Panc1 (cell line): Measurements from ENCODE around the gene SBNO2. TPM values are rescaled to one million over a fixed set of nuclear protein-coding genes. Genes with fewer than 3 reads are reported as not detected.

ENCODE experiments used
- ATAC-seq: fragments of 200-7000 bp; cut with Tn5 transposase; 2 replicates; pipeline ENCODE4 v1.9.1; 2020; ENCODE audit warnings: mild to moderate bottlenecking, moderate library complexity
- BruUV-seq: library from RNA; stranded (reverse); fragments of 400-500 nt; replicated peaks from 2 replicates; lab custom pipeline; 2021; lab: Mats Ljungman, UMichigan
- CTCF ChIA-PET: fragments of 300-600 bp; sonication (Branson Sonifier 250); formaldehyde crosslinking; loops from one replicate; lab custom pipeline; 2022; ENCODE audit warnings: antibody characterized with exemption; lab: Charles Lee
- POLR2A ChIA-PET: fragments of 300-600 bp; sonication (Branson Sonifier 250); formaldehyde crosslinking; loops from one replicate; lab custom pipeline; 2022; ENCODE audit warnings: antibody characterized with exemption; lab: Charles Lee
- DNase-seq: peaks from one replicate; pipeline ENCODE4 v3.0.0-alpha.2; 2010; ENCODE audit warnings: low read depth, low spot score
- H3K27ac ChIP-seq: 2 replicates; pipeline ENCODE4 v1.5.1; 2011; ENCODE audit warnings: mild to moderate bottlenecking, low read length, inconsistent platforms
- H3K27me3 ChIP-seq: fragments of 200-500 bp; sonication (Bioruptor generic); 2 replicates; pipeline ENCODE4 v1.6.0; 2014; ENCODE audit warnings: low read length, inconsistent platforms; ENCODE audit not compliant: control insufficient read depth, insufficient read depth
- H3K36me3 ChIP-seq: fragments of 200-500 bp; sonication (Bioruptor generic); 2 replicates; pipeline ENCODE4 v1.5.1; 2014; ENCODE audit warnings: inconsistent platforms, mild to moderate bottlenecking, low read length, moderate library complexity; ENCODE audit not compliant: control insufficient read depth, insufficient read depth
- H3K4me1 ChIP-seq: 2 replicates; pipeline ENCODE4 v1.5.1; 2011; ENCODE audit warnings: inconsistent platforms, mild to moderate bottlenecking, low read length, moderate library complexity; ENCODE audit not compliant: control insufficient read depth, insufficient read depth
- H3K4me3 ChIP-seq, 2 experiments: 2 replicates each; pipeline ENCODE4 v1.5.1; 2011 to 2012; ENCODE audit warnings: low read depth in 2 of 2, low read length in 2 of 2, mild to moderate bottlenecking in 2 of 2, inconsistent platforms in 1 of 2, moderate library complexity in 1 of 2
- H3K9me3 ChIP-seq: fragments of 200-500 bp; sonication (Bioruptor generic); 2 replicates; pipeline ENCODE4 v1.5.1; 2014; ENCODE audit warnings: low read depth, mild to moderate bottlenecking, inconsistent platforms, low read length, moderate library complexity; ENCODE audit not compliant: control insufficient read depth, insufficient read depth
- CTCF ChIP-seq: fragments of 450-650 bp; IDR thresholded peaks from 2 replicates; pipeline ENCODE4 v1.5.1; 2017; ENCODE audit warnings: mild to moderate bottlenecking
- POLR2AphosphoS5 ChIP-seq: IDR thresholded peaks from 2 replicates; pipeline ENCODE4 v1.6.1; 2012; ENCODE audit warnings: mild to moderate bottlenecking, low read depth, low read length, moderate library complexity
- REST ChIP-seq, 2 experiments: IDR thresholded peaks; 2 replicates each; pipeline ENCODE4 v1.6.1; 2011 to 2012; ENCODE audit warnings: low read depth in 2 of 2, control low read depth in 1 of 2, low read length in 1 of 2, mild to moderate bottlenecking in 1 of 2, moderate library complexity in 1 of 2; ENCODE audit not compliant: insufficient read depth in 1 of 2
- SIN3A ChIP-seq: IDR thresholded peaks from 2 replicates; pipeline ENCODE4 v1.6.1; 2012; ENCODE audit warnings: low read depth, mild to moderate bottlenecking, low read length, moderate library complexity, borderline replicate concordance; ENCODE audit not compliant: insufficient read depth
- TCF7L2 ChIP-seq: IDR thresholded peaks from 2 replicates; pipeline ENCODE4 v1.6.1; 2011; ENCODE audit warnings: mild to moderate bottlenecking, low read depth, low read length, inconsistent platforms
- in situ Hi-C: cut with HindIII; loops from 2 replicates; pipeline ENCODE4 v1.10.0; 2016; ENCODE audit warnings: low sequenced_read_pairs, low pct_unique_long_range_greater_than_20kb
- intact Hi-C: fragments of 100-400 bp; cut with micrococcal nuclease; formaldehyde crosslinking; loops from one replicate; pipeline ENCODE4 v1.10.0; 2022; ENCODE audit not compliant: unreplicated experiment
- total RNA-seq: library from RNA; stranded (reverse); gene quantifications from one replicate; pipeline ENCODE4 v1.2.1, GENCODE V29; 2021; ENCODE audit not compliant: unreplicated experiment

Gene SBNO2
- total RNA-seq, 1 experiment from 2014 or later = 101 TPM

GRCh38 chr19:1189419-1189818, 15.4 kb upstream of the SBNO2 start:
- ChIA-PET CTCF (no interaction called here), POLR2A (no interaction called here)
- no peak overlapping the region for H3K4me3 ChIP-seq
- H3K27ac ChIP-seq = peak overlapping the region; percentile 69
- peaks cover 7% of the 10 kb centered on the region for H3K4me1 ChIP-seq
- intact Hi-C loops = no loop called here
- no peaks in the 10 kb centered on the region for H3K36me3 ChIP-seq
- H3K9me3 ChIP-seq = no peaks in the 10 kb centered on the region
- no TSS peak for BruUV-seq
- H3K27me3 ChIP-seq = no peaks in the 10 kb centered on the region
- in situ Hi-C loops = no loop called here
- TF ChIP-seq POLR2AphosphoS5 (no peak), CTCF (no peak), SIN3A (no peak), REST (IDR thresholded peaks at IDR 0.05; ENCODE audit: insufficient read depth in 1 of 2, low read depth in 2 of 2, low read length in 1 of 2) (no peak), TCF7L2 (no peak)
- DNase-seq = no peak
- peak; percentile 48; the same call in 1 of the 2 replicates for ATAC-seq

- no TSS peak for BruUV-seq
- in situ Hi-C loops (no loop called here), intact Hi-C loops (no loop called here)
- Histone ChIP-seq H3K4me1 (peaks cover 48% of the 10 kb centered on the region), H3K27me3 (no peaks in the 10 kb centered on the region), H3K4me3 (no peak overlapping the region), H3K9me3 (no peaks in the 10 kb centered on the region), H3K27ac (peak overlapping the region; percentile 72), H3K36me3 (no peaks in the 10 kb centered on the region)
- POLR2A ChIA-PET = no interaction called here
- TF ChIP-seq POLR2AphosphoS5 (peak; percentile 46; the same call in 1 of the 2 replicates), REST (IDR thresholded peaks at IDR 0.05; ENCODE audit: insufficient read depth in 1 of 2, low read depth in 2 of 2, low read length in 1 of 2) (no peak), TCF7L2 (no peak)
- no peak for DNase-seq
- peak; percentile 90 for ATAC-seq
- CTCF ChIA-PET = interaction anchor here (0.5 kb wide), 1 partner anchor 11 kb away, joined by 6 read pairs; no protein-coding TSS in a partner anchor
Observed at GRCh38 chr19:1183543-1184172, 9.6 kb upstream of the SBNO2 start.
